GM10248 (cell line): ENCODE data around the gene RNLS.
A peak's percentile ranks its signal among the peaks of the same experiment; 100 is the strongest.

ENCODE experiments used
- CTCF ChIA-PET: fragments of 300-600 bp; sonication (Branson Sonifier 250); formaldehyde crosslinking; extraction: SDS; loops from one replicate; lab custom pipeline; 2021; ENCODE audit warnings: antibody characterized with exemption; lab: Yijun Ruan, JAX
- POLR2A ChIA-PET: fragments of 350-650 bp; sonication (Branson Sonifier 250); formaldehyde crosslinking; extraction: SDS; loops from one replicate; lab custom pipeline; 2020; ENCODE audit warnings: antibody characterized with exemption; lab: Yijun Ruan, JAX
- DNase-seq: peaks from one replicate; pipeline ENCODE4 v3.0.0; 2012; ENCODE audit errors: extremely low spot score
- CTCF ChIP-seq: IDR thresholded peaks from 2 replicates; pipeline ENCODE4 v1.5.1; 2012; ENCODE audit warnings: mild to moderate bottlenecking, low read depth; ENCODE audit errors: extremely low read depth, missing control alignments, control extremely low read depth

The RNLS gene

GRCh38 chr10:88274286-88274685 lies 308.8 kb downstream of the RNLS start:
- no peak for TF ChIP-seq CTCF
- POLR2A ChIA-PET, result no interaction called here
- DNase-seq, result no peak
- CTCF ChIA-PET, result no interaction called here

- POLR2A ChIA-PET, result no interaction called here
- TF ChIP-seq CTCF, result no peak
- CTCF ChIA-PET, result no interaction called here
- DNase-seq, result no peak
Observed at GRCh38 chr10:88273567-88273966, 309.6 kb downstream of the RNLS start.

GRCh38 chr10:88271761-88272543 lies 311.2 kb downstream of the RNLS start:
- POLR2A ChIA-PET, result no interaction called here
- CTCF ChIA-PET, result interaction anchor here (1.0 to 1.2 kb wide), 4 partner anchors 11 to 413 kb away, joined by 3 to 6 read pairs (median 3); no protein-coding TSS in a partner anchor

GRCh38 chr10:88270871-88271713 lies 312.0 kb downstream of the RNLS start:
- ChIA-PET CTCF (interaction anchor here (1.0 to 1.5 kb wide), 9 partner anchors 9 to 412 kb away, joined by 3 to 8 read pairs (median 5); no protein-coding TSS in a partner anchor), POLR2A (no interaction called here)
- TF ChIP-seq CTCF, result no peak
- DNase-seq, result peak; percentile 59

More at GRCh38 chr10:88271761-88272543, 311.2 kb downstream of the RNLS start:
- TF ChIP-seq CTCF, result no peak
- no peak for DNase-seq

GRCh38 chr10:88270061-88270808 lies 312.9 kb downstream of the RNLS start:
- no peak for TF ChIP-seq CTCF
- POLR2A ChIA-PET, result no interaction called here
- CTCF ChIA-PET, result interaction anchor here (1.1 to 1.5 kb wide), 9 partner anchors 8 to 411 kb away, joined by 3 to 8 read pairs (median 4); no protein-coding TSS in a partner anchor

More at GRCh38 chr10:88270061-88270808, 312.9 kb downstream of the RNLS start:
- no peak for DNase-seq
